ENCODE measurements around the gene CTNS. TPM values are rescaled to one million over a fixed set of nuclear protein-coding genes. Genes with fewer than 3 reads are reported as not detected.
A peak's percentile ranks its signal among the peaks of the same experiment; 100 is the strongest.

CTNS gene
- total RNA-seq, 1 donor from 2014 or later, result 35.6 TPM

- intact Hi-C loops (cut with DNase I), result no loop called here
- no peak for DNase-seq (ENCODE audit: extremely low spot score in 2 of 2)
- Histone ChIP-seq H3K36me3 (no peaks in the 10 kb centered on the region), H3K4me1 (no peaks in the 10 kb centered on the region), H3K27ac (no peak overlapping the region), H3K9me3 (no peaks in the 10 kb centered on the region), H3K4me3 (no peak overlapping the region), H3K27me3 (no peaks in the 10 kb centered on the region)
- TF ChIP-seq CTCF (IDR thresholded peaks at IDR 0.05) (no peak), POLR2AphosphoS5 (IDR thresholded peaks at IDR 0.05; ENCODE audit: insufficient read depth in 1 of 2, low read depth in 1 of 2) (no peak), POLR2A (IDR thresholded peaks at IDR 0.05) (no peak)
Measured at GRCh38 chr17:3596804-3597464, 39.6 kb upstream of the CTNS start.

GRCh38 chr17:3598078-3598477 is 38.5 kb upstream of the CTNS start:
- Histone ChIP-seq H3K27me3 (no peaks in the 10 kb centered on the region), H3K9me3 (no peaks in the 10 kb centered on the region), H3K4me1 (no peaks in the 10 kb centered on the region), H3K4me3 (no peak overlapping the region), H3K36me3 (no peaks in the 10 kb centered on the region), H3K27ac (no peak overlapping the region)
- DNase-seq (ENCODE audit: extremely low spot score in 2 of 2), result no peak
- intact Hi-C loops (cut with DNase I), result no loop called here
- TF ChIP-seq POLR2AphosphoS5 (IDR thresholded peaks at IDR 0.05; ENCODE audit: insufficient read depth in 1 of 2, low read depth in 1 of 2), result no peak
- no peak for TF ChIP-seq POLR2A (IDR thresholded peaks at IDR 0.05)
- TF ChIP-seq CTCF (IDR thresholded peaks at IDR 0.05), result no peak

GRCh38 chr17:3600529-3601205 is 35.9 kb upstream of the CTNS start:
- no peaks in the 10 kb centered on the region for H3K9me3 ChIP-seq
- H3K27me3 ChIP-seq, result no peaks in the 10 kb centered on the region
- no peak for TF ChIP-seq POLR2A (IDR thresholded peaks at IDR 0.05)
- no peak for TF ChIP-seq POLR2AphosphoS5 (IDR thresholded peaks at IDR 0.05; ENCODE audit: insufficient read depth in 1 of 2, low read depth in 1 of 2)
- TF ChIP-seq CTCF (IDR thresholded peaks at IDR 0.05), result no peak
- no peaks in the 10 kb centered on the region for H3K36me3 ChIP-seq
- H3K4me1 ChIP-seq, result no peaks in the 10 kb centered on the region
- H3K4me3 ChIP-seq, result no peak overlapping the region
- intact Hi-C loops (cut with DNase I), result no loop called here
- DNase-seq (ENCODE audit: extremely low spot score in 2 of 2), result no peak
- no peak overlapping the region for H3K27ac ChIP-seq

- Histone ChIP-seq H3K9me3 (no peaks in the 10 kb centered on the region), H3K27me3 (no peaks in the 10 kb centered on the region), H3K36me3 (no peaks in the 10 kb centered on the region), H3K27ac (no peak overlapping the region), H3K4me3 (no peak overlapping the region), H3K4me1 (no peaks in the 10 kb centered on the region)
- no peak for DNase-seq (ENCODE audit: extremely low spot score in 2 of 2)
- intact Hi-C loops (cut with DNase I), result no loop called here
- TF ChIP-seq POLR2A (IDR thresholded peaks at IDR 0.05) (no peak), CTCF (IDR thresholded peaks at IDR 0.05) (peak in 1 of 3 experiments; percentile 29)
Measured at GRCh38 chr17:3602499-3602898, 34.1 kb upstream of the CTNS start.

Measured in vagina (tissue), 2 donors.